Activated CD4-positive, alpha-beta T cell treated with anti-CD3 and anti-CD28 coated beads, Interleukin-2, amount 10 ng/mL, durations not matched to agents 24 days and 14 days (primary cell): Measurements from ENCODE around the gene NUP205. TPM values are rescaled to one million over a fixed set of nuclear protein-coding genes. Genes with fewer than 3 reads are reported as not detected.

Experiments used
- DNase-seq: peaks from one replicate; pipeline ENCODE4 v3.0.0; 2022
- H3K27ac Mint-ChIP-seq: one replicate; pipeline ENCODE4 v1.8.0; 2022; ENCODE audit warnings: mild to moderate bottlenecking, mixed read lengths
- H3K27me3 Mint-ChIP-seq: one replicate; pipeline ENCODE4 v1.8.0; 2022; ENCODE audit warnings: mixed read lengths
- H3K36me3 Mint-ChIP-seq: one replicate; pipeline ENCODE4 v1.8.0; 2022; ENCODE audit warnings: low read depth, mild to moderate bottlenecking, mixed read lengths
- H3K4me1 Mint-ChIP-seq: one replicate; pipeline ENCODE4 v1.8.0; 2021; ENCODE audit warnings: mixed read lengths
- H3K4me3 Mint-ChIP-seq: one replicate; pipeline ENCODE4 v1.8.0; 2022; ENCODE audit warnings: mild to moderate bottlenecking, moderate library complexity, mixed read lengths
- H3K9me3 Mint-ChIP-seq: one replicate; pipeline ENCODE4 v1.8.0; 2021; ENCODE audit warnings: mixed read lengths
- intact Hi-C: fragments of 100-400 bp; cut with micrococcal nuclease; formaldehyde crosslinking; loops from one replicate; pipeline ENCODE4 v1.15.1; 2023
- total RNA-seq: library from RNA; stranded (reverse); gene quantifications from 2 replicates; pipeline ENCODE4 v1.2.3, GENCODE V29; 2022

The NUP205 gene
- total RNA-seq, 1 donor from 2014 or later, result 129 TPM

GRCh38 chr7:135522509-135522908 lies 35.2 kb upstream of the NUP205 start:
- H3K36me3 Mint-ChIP-seq, result no peaks in the 10 kb centered on the region
- H3K27ac Mint-ChIP-seq, result no peak overlapping the region
- no peak for DNase-seq
- intact Hi-C loops, result no loop called here
- no peaks in the 10 kb centered on the region for H3K9me3 Mint-ChIP-seq
- no peaks in the 10 kb centered on the region for H3K27me3 Mint-ChIP-seq
- H3K4me3 Mint-ChIP-seq, result no peak overlapping the region
- H3K4me1 Mint-ChIP-seq, result no peaks in the 10 kb centered on the region

DNA sequence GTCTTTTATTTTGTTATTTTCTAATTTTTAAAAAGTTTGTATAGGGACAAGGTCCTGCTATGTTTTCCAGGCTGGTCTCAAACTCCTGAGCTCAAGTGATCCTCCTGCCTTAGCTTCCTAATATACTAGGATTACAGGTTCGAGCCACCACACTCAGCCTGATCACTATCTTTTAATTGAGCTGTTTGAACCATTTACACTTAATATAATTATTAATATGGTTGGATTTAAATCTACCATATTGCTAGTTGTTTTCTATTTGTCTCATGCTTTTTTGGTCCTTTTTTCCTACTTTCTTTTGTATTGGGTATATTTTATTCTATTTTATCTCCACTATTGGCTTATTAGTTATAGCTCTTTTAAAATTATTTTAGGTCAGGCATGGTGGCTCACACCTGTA lies 34.6 kb upstream of the NUP205 start:
- H3K9me3 Mint-ChIP-seq, result no peaks in the 10 kb centered on the region
- no peak overlapping the region for H3K4me3 Mint-ChIP-seq
- no peak overlapping the region for H3K27ac Mint-ChIP-seq
- DNase-seq, result no peak
- intact Hi-C loops, result no loop called here
- no peaks in the 10 kb centered on the region for H3K36me3 Mint-ChIP-seq
- no peaks in the 10 kb centered on the region for H3K27me3 Mint-ChIP-seq
- H3K4me1 Mint-ChIP-seq, result no peaks in the 10 kb centered on the region

GRCh38 chr7:135525426-135525825 lies 32.3 kb upstream of the NUP205 start:
- intact Hi-C loops, result no loop called here
- no peak for DNase-seq
- no peaks in the 10 kb centered on the region for H3K4me1 Mint-ChIP-seq
- peaks cover 2% of the 10 kb centered on the region for H3K27me3 Mint-ChIP-seq
- no peaks in the 10 kb centered on the region for H3K9me3 Mint-ChIP-seq
- no peak overlapping the region for H3K4me3 Mint-ChIP-seq
- H3K36me3 Mint-ChIP-seq, result no peaks in the 10 kb centered on the region
- no peak overlapping the region for H3K27ac Mint-ChIP-seq

DNA sequence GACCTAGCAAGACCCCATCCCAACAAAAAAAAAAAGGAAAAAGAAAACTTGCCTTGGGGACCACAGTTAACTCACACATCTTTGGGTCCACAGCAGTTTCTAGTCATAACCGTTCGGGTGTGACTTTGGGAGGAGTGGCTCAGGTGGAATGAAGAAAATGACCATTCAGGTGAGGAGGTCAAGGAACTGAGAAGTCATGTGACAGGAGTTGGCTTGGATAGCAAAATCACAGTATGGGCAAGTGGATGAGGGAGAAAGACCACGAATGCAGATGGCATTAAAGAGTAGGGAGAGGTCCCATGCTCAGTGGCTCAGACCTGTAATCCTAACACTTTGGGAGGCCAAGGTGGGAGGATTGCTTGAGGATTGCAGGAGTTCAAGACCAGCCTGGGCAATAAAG lies 30.7 kb upstream of the NUP205 start:
- no peak for DNase-seq
- intact Hi-C loops, result no loop called here
- peaks cover 6% of the 10 kb centered on the region for H3K27me3 Mint-ChIP-seq
- no peaks in the 10 kb centered on the region for H3K36me3 Mint-ChIP-seq
- no peak overlapping the region for H3K27ac Mint-ChIP-seq
- H3K4me3 Mint-ChIP-seq, result no peak overlapping the region
- H3K9me3 Mint-ChIP-seq, result no peaks in the 10 kb centered on the region
- no peaks in the 10 kb centered on the region for H3K4me1 Mint-ChIP-seq

GRCh38 chr7:135536150-135536549 lies 21.6 kb upstream of the NUP205 start:
- no peak overlapping the region for H3K4me3 Mint-ChIP-seq
- intact Hi-C loops, result no loop called here
- H3K9me3 Mint-ChIP-seq, result no peaks in the 10 kb centered on the region
- peaks cover 18% of the 10 kb centered on the region for H3K27me3 Mint-ChIP-seq
- no peak for DNase-seq
- no peaks in the 10 kb centered on the region for H3K4me1 Mint-ChIP-seq
- no peaks in the 10 kb centered on the region for H3K36me3 Mint-ChIP-seq
- no peak overlapping the region for H3K27ac Mint-ChIP-seq

DNA sequence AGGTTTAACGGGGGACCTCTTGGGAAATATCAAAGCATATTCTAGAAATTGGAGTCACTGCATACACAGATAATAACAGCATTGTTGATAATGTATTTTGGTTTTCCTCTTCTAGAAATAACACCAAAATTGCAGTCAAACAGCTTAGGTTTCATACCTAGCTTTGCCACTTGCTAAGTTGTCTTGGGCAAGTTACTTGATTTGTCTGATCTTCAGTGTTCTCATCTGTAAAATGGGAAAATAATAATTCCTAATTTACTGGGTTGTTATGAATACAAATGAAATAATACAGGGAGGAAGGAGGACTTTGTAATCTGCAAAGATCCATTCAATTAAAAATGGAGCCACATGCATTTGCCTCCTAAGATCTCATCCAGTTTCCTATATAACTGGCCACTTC lies 20.3 kb upstream of the NUP205 start:
- Mint-ChIP-seq H3K4me3 (no peak overlapping the region), H3K27me3 (peaks cover 14% of the 10 kb centered on the region), H3K36me3 (no peaks in the 10 kb centered on the region), H3K9me3 (no peaks in the 10 kb centered on the region), H3K4me1 (no peaks in the 10 kb centered on the region), H3K27ac (no peak overlapping the region)
- DNase-seq, result no peak
- intact Hi-C loops, result no loop called here

GRCh38 chr7:135537905-135538304 lies 19.8 kb upstream of the NUP205 start:
- peaks cover 13% of the 10 kb centered on the region for H3K27me3 Mint-ChIP-seq
- no peaks in the 10 kb centered on the region for H3K4me1 Mint-ChIP-seq
- H3K27ac Mint-ChIP-seq, result no peak overlapping the region
- DNase-seq, result no peak
- H3K36me3 Mint-ChIP-seq, result no peaks in the 10 kb centered on the region
- H3K4me3 Mint-ChIP-seq, result no peak overlapping the region
- no peaks in the 10 kb centered on the region for H3K9me3 Mint-ChIP-seq
- intact Hi-C loops, result no loop called here

DNA sequence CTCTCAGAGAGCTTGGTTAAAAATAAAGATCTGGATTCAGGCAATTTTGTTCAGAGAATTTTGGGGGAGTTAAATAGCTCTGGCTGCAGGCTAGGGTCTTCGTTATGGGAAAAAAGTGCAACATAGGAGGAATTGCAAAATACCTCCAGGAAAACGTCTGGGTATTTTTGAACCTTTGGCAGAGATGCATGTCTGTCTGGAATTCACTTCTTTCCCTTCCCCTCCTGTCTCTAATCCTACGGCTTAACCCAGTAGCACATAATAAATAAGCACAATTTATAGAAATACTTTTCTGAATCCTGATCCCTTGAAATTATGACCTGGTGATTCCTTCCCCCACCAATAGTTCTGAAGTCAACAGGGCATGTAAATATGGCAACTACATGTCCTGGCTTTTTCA lies 19.3 kb upstream of the NUP205 start:
- intact Hi-C loops, result no loop called here
- DNase-seq, result no peak
- no peaks in the 10 kb centered on the region for H3K36me3 Mint-ChIP-seq

DNA sequence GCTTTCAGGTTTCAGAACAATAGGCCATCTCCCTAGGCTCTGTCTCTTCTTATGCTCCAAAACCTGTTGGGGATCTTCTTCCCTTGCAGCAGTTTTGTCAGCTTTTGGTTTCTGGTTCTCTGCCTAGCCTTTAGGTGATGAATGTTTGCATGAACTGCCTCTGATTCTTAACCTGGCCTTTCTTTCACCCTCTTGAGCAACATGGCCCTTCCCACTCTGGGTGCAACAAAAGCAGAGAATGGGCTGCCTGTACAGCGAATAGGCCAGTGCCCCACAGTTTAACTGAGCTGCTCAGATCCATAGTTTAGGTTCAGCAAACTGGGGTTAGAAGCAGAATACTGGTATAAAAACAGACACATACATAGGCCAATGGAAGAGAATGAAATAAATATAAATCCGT lies 18.1 kb upstream of the NUP205 start:
- intact Hi-C loops, result no loop called here
- Mint-ChIP-seq H3K4me1 (no peaks in the 10 kb centered on the region), H3K4me3 (no peak overlapping the region), H3K36me3 (no peaks in the 10 kb centered on the region), H3K27ac (no peak overlapping the region), H3K9me3 (no peaks in the 10 kb centered on the region), H3K27me3 (peaks cover 9% of the 10 kb centered on the region)
- DNase-seq, result no peak

More for the DNA sequence above, 19.3 kb upstream of the NUP205 start:
- no peak overlapping the region for H3K27ac Mint-ChIP-seq
- peaks cover 11% of the 10 kb centered on the region for H3K27me3 Mint-ChIP-seq
- no peaks in the 10 kb centered on the region for H3K4me1 Mint-ChIP-seq
- H3K4me3 Mint-ChIP-seq, result no peak overlapping the region
- H3K9me3 Mint-ChIP-seq, result no peaks in the 10 kb centered on the region

DNA sequence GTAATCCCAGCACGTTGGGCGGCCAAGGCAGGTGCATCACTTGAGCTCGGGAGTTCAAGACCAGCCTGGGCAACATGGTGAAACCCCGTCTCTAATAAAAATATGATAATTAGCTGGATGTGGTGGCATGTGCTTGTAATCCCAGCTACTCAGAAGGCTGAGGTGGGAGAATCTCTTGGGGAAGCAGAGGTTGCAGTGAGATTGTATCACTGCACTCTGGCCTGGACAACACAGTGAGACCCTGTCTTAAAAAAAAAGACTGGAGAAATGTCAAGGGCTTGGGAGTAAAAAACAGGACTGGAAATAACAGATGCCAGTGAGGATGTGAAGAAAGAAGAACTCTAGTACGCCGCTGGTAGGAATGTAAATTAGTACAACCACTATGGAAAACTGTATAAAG lies 16.7 kb upstream of the NUP205 start:
- no peak for DNase-seq
- H3K36me3 Mint-ChIP-seq, result no peaks in the 10 kb centered on the region
- no peaks in the 10 kb centered on the region for H3K9me3 Mint-ChIP-seq
- no peaks in the 10 kb centered on the region for H3K4me1 Mint-ChIP-seq
- H3K27ac Mint-ChIP-seq, result no peak overlapping the region
- no peak overlapping the region for H3K4me3 Mint-ChIP-seq
- H3K27me3 Mint-ChIP-seq, result peaks cover 9% of the 10 kb centered on the region
- intact Hi-C loops, result no loop called here

GRCh38 chr7:135550196-135550595 lies 7.5 kb upstream of the NUP205 start:
- intact Hi-C loops, result no loop called here
- peaks cover 20% of the 10 kb centered on the region for H3K27me3 Mint-ChIP-seq

GRCh38 chr7:135552148-135552547 lies 5.6 kb upstream of the NUP205 start:
- Mint-ChIP-seq H3K27ac (no peak overlapping the region), H3K4me1 (no peaks in the 10 kb centered on the region), H3K9me3 (no peaks in the 10 kb centered on the region), H3K4me3 (no peak overlapping the region), H3K27me3 (peaks cover 18% of the 10 kb centered on the region), H3K36me3 (no peaks in the 10 kb centered on the region)
- DNase-seq, result no peak
- intact Hi-C loops, result no loop called here

More at GRCh38 chr7:135550196-135550595, 7.5 kb upstream of the NUP205 start:
- Mint-ChIP-seq H3K4me1 (no peaks in the 10 kb centered on the region), H3K4me3 (no peak overlapping the region), H3K9me3 (no peaks in the 10 kb centered on the region), H3K36me3 (no peaks in the 10 kb centered on the region), H3K27ac (no peak overlapping the region)
- no peak for DNase-seq

DNA sequence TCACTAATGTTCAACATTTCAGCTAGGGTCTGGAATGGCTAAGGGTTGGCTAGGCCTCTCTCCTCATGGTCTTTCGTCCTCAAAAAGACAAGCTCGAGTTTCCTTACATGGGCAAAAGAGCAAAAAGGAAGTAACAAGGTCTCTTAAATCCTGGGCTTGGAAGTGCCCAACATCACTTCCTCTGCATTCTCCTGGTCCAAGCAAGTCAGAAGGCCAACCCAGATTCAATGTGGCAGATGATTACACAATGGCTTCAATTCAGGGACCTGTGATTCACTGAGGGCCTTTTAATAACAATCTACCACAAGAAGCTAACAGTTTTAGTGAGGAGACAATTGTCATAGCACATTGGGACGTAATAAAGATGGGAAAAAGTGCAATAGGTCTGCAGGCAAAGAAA lies 4.4 kb upstream of the NUP205 start:
- H3K36me3 Mint-ChIP-seq, result no peaks in the 10 kb centered on the region
- H3K27me3 Mint-ChIP-seq, result peaks cover 10% of the 10 kb centered on the region
- intact Hi-C loops, result no loop called here
- no peak overlapping the region for H3K27ac Mint-ChIP-seq
- DNase-seq, result no peak
- no peaks in the 10 kb centered on the region for H3K4me1 Mint-ChIP-seq
- no peaks in the 10 kb centered on the region for H3K9me3 Mint-ChIP-seq
- H3K4me3 Mint-ChIP-seq, result no peak overlapping the region

DNA sequence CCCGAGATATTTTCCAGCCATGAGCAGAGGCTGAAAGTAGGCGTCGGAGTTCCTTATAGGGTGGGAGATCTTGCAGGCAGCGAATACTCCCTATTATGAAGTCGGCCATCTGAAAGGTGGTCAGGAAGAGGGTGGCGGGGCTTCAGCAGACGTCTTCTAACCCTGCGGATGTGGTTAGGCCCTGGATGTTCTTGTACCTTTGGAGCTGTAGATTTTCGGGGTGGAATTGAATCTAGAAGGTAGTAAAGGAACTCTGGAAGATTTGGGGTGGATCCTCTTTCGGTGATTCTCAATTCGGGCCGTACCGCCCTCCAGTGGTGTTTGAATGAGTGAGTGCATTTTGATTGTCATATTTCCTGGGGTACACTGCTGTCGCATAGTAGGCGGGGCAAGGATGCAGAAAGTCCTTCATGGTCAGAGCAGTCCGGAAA lies 635 bp downstream of the NUP205 start:
- Mint-ChIP-seq H3K27ac (no peak overlapping the region), H3K27me3 (peaks cover 2% of the 10 kb centered on the region), H3K36me3 (peaks cover 14% of the 10 kb centered on the region), H3K4me1 (peaks cover 14% of the 10 kb centered on the region), H3K9me3 (no peaks in the 10 kb centered on the region), H3K4me3 (no peak overlapping the region)
- intact Hi-C loops, result loop anchor here (1.0 to 5.0 kb wide), 5 partner anchors 144 to 1101 kb away; partner anchors contain the start of genes AKR1B1, CYREN and WDR91
- peak; percentile 89 for DNase-seq

GRCh38 chr7:135558881-135559280 lies 1.2 kb downstream of the NUP205 start:
- H3K4me1 Mint-ChIP-seq, result peaks cover 14% of the 10 kb centered on the region
- no peak overlapping the region for H3K27ac Mint-ChIP-seq
- H3K27me3 Mint-ChIP-seq, result peaks cover 2% of the 10 kb centered on the region
- intact Hi-C loops, result loop anchor here (1.0 to 5.0 kb wide), 5 partner anchors 144 to 1102 kb away; partner anchors contain the start of genes AKR1B1, CYREN and WDR91
- DNase-seq, result no peak
- H3K4me3 Mint-ChIP-seq, result no peak overlapping the region
- peaks cover 16% of the 10 kb centered on the region for H3K36me3 Mint-ChIP-seq
- no peaks in the 10 kb centered on the region for H3K9me3 Mint-ChIP-seq
